ENCODE measurements around the gene MUC21. TPM values are rescaled to one million over a fixed set of nuclear protein-coding genes. Genes with fewer than 3 reads are reported as not detected.

The MUC21 gene
- total and polyA plus RNA-seq, 2 of the 8 experiments (the other 6 are each of a cell fraction or from before 2014, with no cell fraction given), result not detected

DNA sequence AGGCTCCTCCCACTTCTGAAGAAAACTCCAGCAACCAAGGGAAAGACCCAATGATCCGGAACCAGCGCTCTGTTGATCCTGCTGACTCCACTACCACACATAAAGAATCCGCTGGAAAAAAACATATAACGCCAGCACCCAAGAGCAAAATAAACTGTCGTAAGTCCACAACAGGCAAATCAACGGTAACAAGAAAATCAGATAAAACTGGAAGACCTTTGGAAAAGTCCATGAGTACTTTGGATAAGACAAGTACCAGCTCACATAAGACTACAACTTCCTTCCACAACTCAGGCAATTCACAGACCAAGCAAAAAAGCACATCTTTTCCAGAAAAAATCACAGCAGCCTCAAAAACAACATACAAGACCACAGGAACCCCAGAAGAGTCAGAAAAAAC is 34.7 kb upstream of the MUC21 start:
- H3K36me3 ChIP-seq (ENCODE audit: control insufficient read depth in 2 of 4, insufficient read depth in 4 of 4, low read length in 3 of 4), result no peaks in the 10 kb centered on the region
- H3K4me3 ChIP-seq (ENCODE audit: extremely low read depth in 1 of 4, insufficient read depth in 2 of 4, low read depth in 3 of 4, low read length in 4 of 4), result no peak overlapping the region
- FAIRE-seq (no peak), DNase-seq (ENCODE audit: low read depth in 1 of 2, low spot score in 2 of 2) (no peak)
- H3K23me2 ChIP-seq (ENCODE audit: low read depth, low read length), result no peaks in the 10 kb centered on the region; the same call in 1 of the 2 replicates
- no peak overlapping the region for H2BK120ac ChIP-seq (replicated peaks; ENCODE audit: low read depth, low read length)
- H4K20me1 ChIP-seq (replicated peaks in 1 of 2; ENCODE audit: control insufficient read depth in 1 of 2, insufficient read depth in 2 of 2, low read length in 2 of 2), result no peaks in the 10 kb centered on the region
- no peak overlapping the region for H3K4ac ChIP-seq (replicated peaks; ENCODE audit: insufficient read length, low read depth, low read length)
- no peak for TF ChIP-seq SP4 (IDR thresholded peaks at IDR 0.05; ENCODE audit: low read length)
- no peak overlapping the region for H2BK15ac ChIP-seq (ENCODE audit: low read length)
- no peak overlapping the region for H3K9ac ChIP-seq (replicated peaks in 1 of 4; ENCODE audit: extremely low read depth in 1 of 4, low read depth in 3 of 4, low read length in 3 of 4)
- no peak overlapping the region for H4K8ac ChIP-seq (ENCODE audit: extremely low read depth, insufficient read depth, low read length)
- ChIA-PET CTCF (ENCODE audit: partially characterized antibody) (no interaction called here), POLR2A (ENCODE audit: partially characterized antibody) (interaction anchor here (0.5 kb wide), 1 partner anchor 239 kb away, joined by 3 read pairs; no protein-coding TSS in a partner anchor)
- no peak overlapping the region for H3K14ac ChIP-seq (ENCODE audit: insufficient read length)
- H3K23ac ChIP-seq (ENCODE audit: insufficient read length), result no peak overlapping the region
- H3K79me1 ChIP-seq (ENCODE audit: low read depth, low read length), result no peaks in the 10 kb centered on the region
- no peak overlapping the region for H2AFZ ChIP-seq (ENCODE audit: low read length)
- no peak overlapping the region for H4K91ac ChIP-seq (replicated peaks; ENCODE audit: insufficient read length, low read length)
- no peak overlapping the region for H3K4me2 ChIP-seq (ENCODE audit: insufficient read depth in 1 of 2, low read depth in 2 of 2, low read length in 2 of 2)
- no peak overlapping the region for H3K18ac ChIP-seq (ENCODE audit: extremely low read depth, low read length)
- no peaks in the 10 kb centered on the region for H3K9me3 ChIP-seq (ENCODE audit: insufficient read depth in 2 of 2, low read depth in 1 of 2, low read length in 1 of 2)
- WGBS, 2 experiments (ENCODE audit: extremely low coverage in 1 of 2, insufficient coverage in 1 of 2, insufficient read length in 1 of 2, insufficient replicate concordance in 2 of 2, low coverage in 1 of 2, low lambda C conversion rate in 2 of 2, missing lambda C conversion rate in 1 of 2), result 96% methylated on average over 6 of the region's 6 CpGs; no CpG with 5 or more reads in 1 of the 2 experiments
- H4K5ac ChIP-seq (ENCODE audit: insufficient read length, low read depth, low read length), result no peak overlapping the region
- no peaks in the 10 kb centered on the region for H3K79me2 ChIP-seq (ENCODE audit: control insufficient read depth in 1 of 2, insufficient read depth in 2 of 2, low read length in 2 of 2)
- H3K4me1 ChIP-seq (replicated peaks in 1 of 4; ENCODE audit: control insufficient read depth in 3 of 4, insufficient read depth in 4 of 4, low read length in 3 of 4), result peaks cover 0 to 3% (median 0%) of the 10 kb centered on the region in 4 experiments; a peak in 1 of 7 replicates
- no peak overlapping the region for H3K27ac ChIP-seq (ENCODE audit: low read depth, low read length)
- H3K27me3 ChIP-seq (replicated peaks in 1 of 4; ENCODE audit: control insufficient read depth in 3 of 4, extremely low read depth in 1 of 4, insufficient read depth in 3 of 4, low read length in 3 of 4), result peaks cover 0 to 3% (median 0%) of the 10 kb centered on the region in 4 experiments; a peak in 1 of 7 replicates
- H3K56ac ChIP-seq (replicated peaks; ENCODE audit: insufficient read length, low read depth, low read length), result no peak overlapping the region
- no peak overlapping the region for H2BK20ac ChIP-seq (ENCODE audit: low read length)
- no peak overlapping the region for H2BK5ac ChIP-seq (ENCODE audit: low read depth, low read length)
- H2AK5ac ChIP-seq (ENCODE audit: low read depth, low read length), result no peak overlapping the region
- no peak overlapping the region for H2BK12ac ChIP-seq (ENCODE audit: low read depth, low read length)
